Measurements from ENCODE around the gene HOXD9. TPM values are rescaled to one million over a fixed set of nuclear protein-coding genes. Genes with fewer than 3 reads are reported as not detected.

HOXD9 gene
- total RNA-seq, 1 experiment from 2014 or later, result not detected

- Histone ChIP-seq H4K5ac (ENCODE audit: insufficient read length, low read depth, low read length) (no peak overlapping the region), H2AFZ (ENCODE audit: low read length) (no peak overlapping the region), H3K79me2 (ENCODE audit: insufficient read depth, low read length) (no peaks in the 10 kb centered on the region), H3K9me3 (ENCODE audit: control insufficient read depth, low read depth, low read length) (no peaks in the 10 kb centered on the region), H3K4me2 (ENCODE audit: insufficient read depth, insufficient read length, low read length) (peak overlapping the region; percentile 43), H3K18ac (ENCODE audit: insufficient read length, low read depth, low read length) (no peak overlapping the region), H3K23ac (ENCODE audit: insufficient read length, low read depth, low read length) (no peak overlapping the region), H3K27ac (ENCODE audit: insufficient read length, low read depth, low read length) (no peak overlapping the region), H2BK12ac (ENCODE audit: insufficient read length, low read depth, low read length) (no peak overlapping the region), H2BK5ac (ENCODE audit: insufficient read length, low read length) (no peak overlapping the region), H3K79me1 (ENCODE audit: insufficient read depth, low read depth, low read length, poor library complexity, severe bottlenecking) (no peaks in the 10 kb centered on the region), H2BK15ac (ENCODE audit: low read depth, low read length) (no peak overlapping the region), H2BK20ac (ENCODE audit: low read depth, low read length, poor library complexity, severe bottlenecking) (no peak overlapping the region), H2AK5ac (ENCODE audit: insufficient read length, low read length) (no peak overlapping the region), H2BK120ac (ENCODE audit: low read depth, low read length, poor library complexity, severe bottlenecking) (no peak overlapping the region), H4K8ac (replicated peaks; ENCODE audit: insufficient read length, low read depth, low read length) (no peak overlapping the region), H3K4me1 (ENCODE audit: insufficient read depth, low read length) (peaks cover 6% of the 10 kb centered on the region), H3K14ac (ENCODE audit: insufficient read depth, low read length) (no peak overlapping the region), H3K23me2 (ENCODE audit: insufficient read length, low read depth, low read length, poor library complexity, severe bottlenecking) (peaks cover 5% of the 10 kb centered on the region), H3K56ac (ENCODE audit: insufficient read length, low read depth, low read length) (no peak overlapping the region), H3K4ac (ENCODE audit: low read depth, low read length) (no peak overlapping the region), H4K91ac (ENCODE audit: insufficient read length, low read depth, low read length) (no peak overlapping the region), H4K20me1 (ENCODE audit: control insufficient read depth, insufficient read depth, insufficient read length) (no peaks in the 10 kb centered on the region), H3K27me3 (ENCODE audit: insufficient read depth, low read length) (peaks cover 83% of the 10 kb centered on the region), H3T11ph (ENCODE audit: low read length) (no peak overlapping the region), H3K9ac (ENCODE audit: extremely low read depth, insufficient read length, low read length) (no peak overlapping the region)
- H3K27me3 Mint-ChIP-seq (ENCODE audit: low read depth), result peaks cover 97% of the 10 kb centered on the region
- H3K4me3 Mint-ChIP-seq, result peak overlapping the region in 1 of 2 experiments; percentile 31; a peak in 3 of 5 replicates
- no peak for DNase-seq
- WGBS (ENCODE audit: extremely low coverage, insufficient read length, low lambda C conversion rate), result no CpG with 5 or more reads among the region's 8 CpGs
- H3K27ac Mint-ChIP-seq, result no peak overlapping the region
- H3K36me3 Mint-ChIP-seq (ENCODE audit: insufficient read depth in 1 of 3, low read depth in 3 of 3), result peaks cover 0 to 3% (median 0%) of the 10 kb centered on the region in 3 experiments; a peak in 2 of 7 replicates
- TF ChIP-seq CTCF (conservative IDR thresholded peaks at IDR 0.05), result no peak
- H3K4me1 Mint-ChIP-seq, result peaks cover 25 to 38% of the 10 kb centered on the region in 2 experiments
- peaks cover 8 to 28% of the 10 kb centered on the region in 2 experiments; a peak in 4 of 5 replicates for H3K9me3 Mint-ChIP-seq
These were observed 28.6 kb upstream of the HOXD9 start for GRCh38 chr2:176093898-176094249.

Measured in H9 (cell line).